Stimulated activated CD8-positive, alpha-beta memory T cell treated with anti-CD3 and anti-CD28 coated beads, Interleukin-15, amount 100 ng/mL, for 4 hours (primary cell): ENCODE measurements around the gene PFN4.
"Not testable (repeated sequence)": the region's sequence is repeated elsewhere in the genome, so short reads cannot be mapped to it uniquely, and the experiment has no call there.

Experiments used
- DNase-seq, 2 donors: peaks; one replicate each; pipeline ENCODE4 v3.0.0-alpha.2; 2020; ENCODE audit warnings: low read depth in 2 of 2

Gene PFN4, protein sequence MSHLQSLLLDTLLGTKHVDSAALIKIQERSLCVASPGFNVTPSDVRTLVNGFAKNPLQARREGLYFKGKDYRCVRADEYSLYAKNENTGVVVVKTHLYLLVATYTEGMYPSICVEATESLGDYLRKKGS

DNA sequence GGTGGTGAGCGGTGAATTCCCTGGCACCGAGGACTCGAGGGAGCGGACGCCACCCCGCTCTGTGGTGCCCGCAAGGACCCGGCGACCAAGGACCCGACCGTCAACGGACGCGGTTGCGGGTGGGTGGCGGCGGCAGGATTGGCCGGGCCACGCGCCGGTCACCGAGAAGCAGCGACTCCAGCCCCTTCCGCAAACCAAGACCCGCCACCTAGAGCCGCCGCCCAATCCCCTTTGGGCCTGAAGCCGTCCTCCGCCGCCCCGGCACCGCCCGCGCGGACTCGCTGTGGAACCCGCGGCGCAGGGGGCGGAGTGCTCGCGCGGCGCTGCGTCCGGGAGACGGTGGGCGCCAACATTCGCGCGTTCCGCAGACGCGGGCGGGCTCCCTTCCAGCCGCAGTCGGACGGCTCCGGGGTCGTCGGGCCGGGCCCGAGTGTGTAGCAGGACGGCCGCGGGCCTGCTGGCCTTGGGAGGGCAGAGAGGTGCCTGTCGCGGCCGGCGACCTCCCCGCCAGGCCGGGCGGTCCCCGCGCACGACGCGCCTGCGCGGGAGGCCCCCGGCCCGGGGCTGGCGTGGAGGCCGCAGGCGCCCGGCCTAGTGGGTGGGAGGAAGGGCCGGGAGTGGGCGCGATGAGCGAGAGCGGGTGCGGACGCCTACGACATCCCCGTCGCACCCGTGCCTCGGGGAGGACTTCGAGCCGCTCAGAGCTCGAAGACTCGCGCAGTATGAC, at the start of gene PFN4, which contains the start of gene FAM228B:
Gene PFN4, minus strand, starts transcription at position 140 of the 727 bp plus-strand sequence. CDS start 799 bp downstream, outside the sequence.
Gene FAM228B, plus strand, starts transcription at position 275 of the 727 bp plus-strand sequence. CDS start 893 bp downstream, outside the sequence.
- DNase-seq = peak; percentile 19 to 53

DNA sequence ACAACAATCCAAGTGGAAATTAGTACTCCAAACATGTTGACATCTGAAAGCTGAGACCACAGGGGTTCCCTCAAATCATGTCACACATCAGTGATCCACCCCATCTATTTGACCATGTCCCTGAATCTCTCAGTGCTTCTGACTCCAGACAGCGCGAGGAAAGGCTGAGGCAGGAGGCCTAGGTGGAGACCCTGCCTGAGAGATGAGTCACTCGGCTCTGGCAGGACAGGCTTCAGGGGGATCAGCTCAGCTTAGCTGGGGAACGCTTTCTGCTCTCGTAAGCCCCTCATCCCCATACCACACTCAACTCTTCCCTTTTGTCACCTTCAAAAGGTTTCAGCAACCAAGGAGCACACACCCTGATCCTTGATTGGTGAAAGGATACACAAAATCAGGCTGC, 45.9 kb upstream of the PFN4 start:
- DNase-seq = no peak

DNA sequence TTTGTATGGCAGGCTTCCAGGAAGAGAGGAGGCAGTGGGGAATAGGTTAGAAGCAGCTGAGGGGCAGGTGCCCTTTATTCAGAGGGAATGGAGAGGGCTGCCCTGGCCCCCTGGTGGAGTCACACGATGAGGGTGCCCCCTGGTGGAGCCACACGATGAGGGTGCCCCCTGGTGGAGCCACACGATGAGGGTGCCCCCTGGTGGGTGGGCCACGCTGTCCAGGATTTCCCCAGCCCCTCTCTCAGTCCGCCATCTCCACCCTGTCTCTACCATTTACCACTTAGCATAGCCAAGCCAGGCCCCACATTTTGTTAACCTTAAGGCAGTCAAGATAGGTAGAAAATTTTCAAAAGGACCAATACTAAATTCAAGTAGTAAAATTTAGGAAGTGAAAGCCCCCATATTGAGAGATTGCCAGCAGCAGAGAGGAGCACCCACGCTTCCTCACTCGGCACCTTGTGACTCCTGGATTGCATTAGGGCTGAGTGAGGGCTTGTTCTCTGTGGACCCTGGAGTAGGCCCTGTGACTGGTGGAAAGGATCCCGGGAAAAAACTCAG, 41.4 kb upstream of the PFN4 start:
- peak in 1 of 2 donors; percentile 5 for DNase-seq

DNA sequence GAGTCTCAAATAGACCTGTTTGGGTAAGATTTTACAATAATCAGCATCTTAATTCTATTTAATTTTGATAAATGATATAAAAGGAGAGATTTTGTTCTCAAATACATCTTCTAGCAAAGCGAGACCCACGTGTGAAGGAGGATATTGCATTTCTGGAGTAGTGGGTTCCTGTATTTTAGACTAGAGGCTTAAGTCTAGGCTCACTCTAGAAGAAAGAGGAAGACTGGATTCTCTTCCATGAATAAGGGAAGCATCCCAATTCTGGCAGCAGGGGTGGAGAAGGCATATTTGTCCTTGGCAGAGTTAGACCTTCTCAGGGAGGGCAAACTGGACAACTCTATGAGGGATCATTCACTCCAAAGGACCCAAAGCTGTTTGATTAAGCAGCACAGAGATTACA, 40.5 kb upstream of the PFN4 start:
- DNase-seq = no peak

DNA sequence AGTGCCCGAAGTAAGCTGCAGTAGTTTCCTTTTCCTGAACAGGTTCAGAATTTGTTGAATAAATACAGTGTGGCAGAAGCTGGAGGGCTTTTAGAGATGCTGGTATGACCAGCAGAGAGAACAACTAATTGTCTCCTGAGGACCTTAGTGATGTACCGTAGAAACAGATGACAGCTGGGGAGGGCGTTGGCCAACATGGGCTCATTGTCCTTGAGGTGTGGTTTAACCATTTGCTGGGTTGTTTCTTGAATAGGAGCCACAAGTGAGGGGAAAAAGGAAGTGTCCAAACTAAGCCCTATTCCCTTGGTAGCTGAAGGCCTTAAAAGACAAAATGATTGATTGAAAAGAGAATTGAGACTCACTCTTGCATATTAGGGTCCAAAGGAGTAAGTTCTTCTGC, 40.1 kb upstream of the PFN4 start:
- DNase-seq = no peak

DNA sequence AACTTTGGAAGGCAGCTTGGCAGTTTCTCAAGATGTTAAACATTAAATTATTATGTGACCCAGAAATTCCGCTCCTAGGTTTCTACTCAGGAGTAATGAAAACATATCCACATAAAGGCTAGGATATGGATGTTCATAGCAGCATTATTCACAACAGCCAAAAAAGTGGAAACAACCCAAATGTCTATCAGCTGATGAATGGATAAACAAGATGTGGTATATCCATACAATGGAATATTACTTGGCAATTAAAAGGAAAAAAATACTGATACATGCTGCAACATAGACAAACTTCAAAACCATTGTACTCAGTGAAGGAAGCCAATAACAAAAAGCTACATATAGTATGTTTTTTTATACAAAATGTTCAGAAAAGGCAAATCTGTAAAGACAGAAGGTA, 39.4 kb upstream of the PFN4 start:
- DNase-seq = no peak

DNA sequence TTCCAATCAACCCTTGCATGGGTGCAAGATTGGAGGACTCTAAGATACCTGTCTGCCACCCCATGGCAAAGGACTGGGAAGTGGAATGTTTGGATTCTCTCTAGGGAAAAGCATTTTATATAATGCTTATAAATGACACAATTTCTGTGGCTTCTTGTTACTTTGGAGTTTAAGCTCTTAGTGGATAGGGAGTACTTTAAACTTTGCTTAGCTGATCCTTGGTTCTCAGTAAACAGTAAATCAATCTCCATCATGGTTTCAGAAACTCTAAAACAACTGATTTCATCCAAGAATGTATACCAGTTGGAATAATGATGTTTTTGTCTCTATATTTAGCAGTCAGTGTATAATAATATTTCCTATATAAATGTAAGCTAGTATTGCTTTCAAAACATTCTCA, 37.6 kb upstream of the PFN4 start:
- DNase-seq = no peak

DNA sequence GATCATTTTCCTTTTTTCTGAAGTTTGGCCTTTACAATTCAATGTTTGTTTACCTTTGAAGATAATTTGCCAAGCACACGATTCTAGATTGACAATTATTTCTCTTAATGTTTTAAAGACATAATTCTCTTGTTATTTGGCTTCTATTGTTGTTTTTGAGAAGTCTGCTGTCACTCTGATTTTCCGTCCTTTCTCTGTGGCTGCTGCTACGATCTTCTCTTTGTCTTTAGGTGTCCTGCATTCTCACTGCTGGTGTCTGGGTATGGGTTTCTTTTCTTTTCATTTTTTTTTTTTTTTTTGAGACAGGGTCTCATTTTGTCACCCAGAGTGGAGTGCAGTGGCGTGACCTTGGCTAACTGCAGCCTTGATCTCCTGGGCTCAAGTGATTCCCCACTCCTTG, 36.6 kb upstream of the PFN4 start:
- no peak for DNase-seq

DNA sequence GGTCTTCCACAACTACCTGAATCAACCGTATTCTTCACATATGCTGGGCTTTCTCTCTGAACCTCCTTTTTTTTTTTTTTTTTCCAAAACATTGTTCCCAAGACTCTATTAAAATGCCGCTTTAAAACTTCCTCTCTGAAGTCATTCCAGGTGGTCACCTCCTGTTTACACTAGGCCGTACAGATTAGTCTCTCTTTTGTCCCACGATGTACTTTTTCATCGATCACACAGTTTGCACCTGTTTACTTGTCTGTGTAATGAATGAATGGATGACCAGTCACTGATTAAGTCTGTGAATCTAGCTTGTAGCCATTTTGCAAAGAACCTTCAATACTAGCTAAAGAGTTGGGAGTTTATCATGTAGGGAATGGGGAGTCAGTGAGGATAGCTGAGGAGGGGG, 35.0 kb upstream of the PFN4 start:
- no peak for DNase-seq

DNA sequence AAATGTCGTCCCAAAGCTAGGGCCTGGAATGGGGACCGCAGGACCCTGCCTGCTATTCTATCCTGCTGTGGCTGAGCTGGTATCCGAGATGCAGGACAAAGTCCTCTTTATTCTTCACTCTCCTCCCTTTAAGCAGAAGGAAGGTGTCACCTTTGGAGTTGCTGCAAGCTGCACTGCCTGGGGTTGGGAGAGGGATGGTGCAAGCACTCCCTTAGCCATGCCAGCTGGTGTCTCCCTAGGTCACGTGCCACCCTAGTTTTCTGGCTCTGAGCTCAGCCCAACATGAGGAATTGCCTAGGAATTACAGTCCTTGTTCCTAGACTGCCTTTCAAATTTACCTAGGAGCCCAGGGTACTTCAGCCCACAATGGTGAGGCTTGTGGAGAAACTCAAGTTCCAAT, 30.3 kb upstream of the PFN4 start:
- DNase-seq = no peak

DNA sequence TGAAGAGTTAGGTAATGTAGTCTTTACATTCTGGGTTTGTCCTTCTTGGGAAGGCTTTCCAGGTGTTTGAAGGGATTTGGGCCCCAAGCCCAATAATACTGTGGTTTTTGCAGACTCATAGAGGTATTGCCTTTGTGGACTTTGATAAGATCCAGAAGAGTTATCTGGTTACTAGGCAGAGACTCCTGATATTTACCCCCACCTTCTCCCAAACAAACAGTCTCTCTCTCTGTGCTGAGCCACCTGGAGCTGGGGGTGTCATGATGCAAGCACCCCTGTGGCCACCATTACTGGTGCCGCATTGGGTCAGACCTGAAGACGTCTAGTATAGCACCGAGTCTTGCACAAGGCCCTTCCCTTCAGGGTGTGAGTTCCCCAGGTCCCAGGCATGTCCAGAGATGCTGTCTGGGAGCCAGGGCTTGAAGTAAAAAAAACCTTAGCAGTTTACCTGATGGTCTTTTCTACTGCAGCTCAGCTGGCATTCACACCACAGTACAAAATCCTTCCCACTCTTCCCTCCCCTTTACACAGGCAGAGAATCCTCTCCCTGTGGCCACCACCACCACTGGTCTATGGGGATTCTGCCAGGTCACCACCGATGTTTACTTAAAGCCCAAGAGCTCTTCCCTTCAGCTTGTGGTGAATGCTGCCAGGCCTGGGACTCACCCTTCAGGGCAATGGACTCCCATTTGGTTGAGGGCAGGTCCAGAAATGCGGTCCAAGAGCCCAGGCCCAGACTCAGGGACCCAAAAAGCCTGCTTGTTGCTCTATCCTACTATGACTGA, 29.5 kb upstream of the PFN4 start:
- no peak for DNase-seq

DNA sequence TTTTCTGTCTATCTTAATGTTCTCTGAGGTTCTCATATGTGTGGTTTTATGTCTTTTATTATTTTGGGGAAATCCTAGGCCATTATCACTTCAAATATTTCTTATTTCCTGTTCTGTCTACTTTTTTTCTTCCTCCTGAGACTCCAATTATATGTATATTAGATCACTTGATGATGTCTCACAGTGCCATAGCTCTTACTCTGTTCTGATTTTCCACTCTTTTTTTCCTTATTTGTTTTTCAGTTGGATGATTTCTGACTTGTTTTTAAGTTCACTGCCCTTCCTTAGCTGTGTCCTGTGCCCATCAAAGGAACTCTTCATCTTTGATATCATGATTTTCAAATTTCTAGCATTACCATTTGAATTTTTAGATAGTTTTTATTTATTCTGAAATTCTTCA, 24.2 kb upstream of the PFN4 start:
- DNase-seq = no peak

DNA sequence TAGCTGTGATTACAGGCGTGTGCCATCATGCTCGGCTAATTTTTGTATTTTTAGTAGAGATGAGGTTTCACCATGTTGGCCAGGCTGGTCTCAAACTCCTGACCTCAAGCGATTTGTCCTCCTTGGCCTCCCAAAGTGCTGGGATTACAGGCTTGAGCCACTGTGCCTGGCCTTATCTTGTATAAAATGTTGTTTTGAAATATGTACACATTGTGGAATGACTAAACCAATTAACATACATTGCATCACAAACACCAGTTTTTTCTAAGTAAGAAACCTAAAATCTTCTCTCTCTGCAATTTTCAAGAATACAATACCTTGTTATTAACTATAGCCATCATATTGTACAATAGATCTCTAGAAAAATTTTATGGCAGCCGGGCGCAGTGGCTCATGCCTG, 17.2 kb upstream of the PFN4 start:
- DNase-seq = not testable (repeated sequence)

DNA sequence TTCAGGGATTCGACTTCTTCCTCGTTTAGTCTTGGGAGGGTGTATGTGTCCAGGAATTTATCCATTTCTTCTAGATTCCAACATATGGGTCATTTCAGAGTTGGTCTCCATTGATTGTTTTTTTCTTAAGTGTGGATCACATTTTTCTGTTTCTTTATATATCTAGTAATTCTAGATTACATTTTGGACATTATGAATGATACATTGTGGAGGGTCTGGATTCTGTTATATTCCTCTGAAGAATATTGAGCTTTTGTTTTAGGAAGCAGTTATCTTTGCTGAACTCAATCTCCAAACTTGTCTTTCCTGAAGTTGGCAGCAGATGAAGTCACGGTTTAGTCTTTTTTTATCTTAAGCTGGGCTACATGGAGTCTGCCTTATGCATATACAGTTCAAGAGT, 9.4 kb upstream of the PFN4 start:
- no peak for DNase-seq

DNA sequence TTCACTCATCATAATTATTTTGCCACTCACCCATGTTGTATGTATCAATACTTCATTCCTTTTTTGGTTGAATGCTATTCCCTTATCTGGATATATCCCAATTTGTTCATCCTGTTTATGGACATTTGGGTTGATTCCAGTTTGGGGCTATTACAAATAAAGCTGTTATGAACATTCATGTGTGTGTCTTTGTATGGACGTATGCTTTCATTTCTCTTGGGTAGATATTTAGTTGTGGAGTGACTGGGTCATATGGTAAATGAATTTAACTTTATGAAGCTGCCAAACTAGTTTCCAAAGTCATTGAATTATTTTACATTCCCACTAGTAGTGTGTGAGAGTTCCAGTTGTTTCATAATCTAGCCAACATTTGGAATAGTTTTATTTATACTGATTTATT, 2.8 kb upstream of the PFN4 start:
- no peak for DNase-seq

DNA sequence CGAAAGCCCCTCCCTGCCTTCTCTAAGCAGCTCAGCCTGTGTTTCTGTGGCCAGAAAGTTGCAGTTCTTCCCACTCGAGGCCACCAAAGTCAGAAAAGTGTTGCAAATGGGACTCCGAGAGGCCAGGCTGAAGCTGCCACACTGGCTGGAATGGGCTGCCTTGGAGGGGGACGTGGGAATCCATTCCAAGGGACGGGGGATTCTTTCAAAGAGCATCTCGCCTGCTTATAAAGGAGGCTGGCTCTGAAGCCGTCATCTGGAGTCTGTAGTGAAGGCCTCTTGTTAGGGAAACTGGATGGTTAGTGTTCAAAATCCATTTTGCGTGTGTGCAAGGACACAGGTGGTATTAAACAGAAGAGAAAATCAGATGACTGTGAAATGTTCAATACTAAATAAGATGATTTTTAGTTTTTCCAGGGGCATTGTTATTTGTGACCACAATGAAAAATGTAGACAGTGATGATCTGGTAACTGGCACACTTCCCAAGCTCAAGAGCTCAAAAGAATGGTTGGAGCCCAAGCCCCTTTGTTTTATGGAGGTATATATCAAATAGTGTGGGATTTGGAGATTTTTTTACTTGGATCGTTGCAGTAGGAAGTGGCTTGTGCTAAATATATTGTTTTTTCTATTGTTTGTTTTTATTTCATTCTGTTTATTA, 917 bp upstream of the PFN4 start:
- no peak for DNase-seq

DNA sequence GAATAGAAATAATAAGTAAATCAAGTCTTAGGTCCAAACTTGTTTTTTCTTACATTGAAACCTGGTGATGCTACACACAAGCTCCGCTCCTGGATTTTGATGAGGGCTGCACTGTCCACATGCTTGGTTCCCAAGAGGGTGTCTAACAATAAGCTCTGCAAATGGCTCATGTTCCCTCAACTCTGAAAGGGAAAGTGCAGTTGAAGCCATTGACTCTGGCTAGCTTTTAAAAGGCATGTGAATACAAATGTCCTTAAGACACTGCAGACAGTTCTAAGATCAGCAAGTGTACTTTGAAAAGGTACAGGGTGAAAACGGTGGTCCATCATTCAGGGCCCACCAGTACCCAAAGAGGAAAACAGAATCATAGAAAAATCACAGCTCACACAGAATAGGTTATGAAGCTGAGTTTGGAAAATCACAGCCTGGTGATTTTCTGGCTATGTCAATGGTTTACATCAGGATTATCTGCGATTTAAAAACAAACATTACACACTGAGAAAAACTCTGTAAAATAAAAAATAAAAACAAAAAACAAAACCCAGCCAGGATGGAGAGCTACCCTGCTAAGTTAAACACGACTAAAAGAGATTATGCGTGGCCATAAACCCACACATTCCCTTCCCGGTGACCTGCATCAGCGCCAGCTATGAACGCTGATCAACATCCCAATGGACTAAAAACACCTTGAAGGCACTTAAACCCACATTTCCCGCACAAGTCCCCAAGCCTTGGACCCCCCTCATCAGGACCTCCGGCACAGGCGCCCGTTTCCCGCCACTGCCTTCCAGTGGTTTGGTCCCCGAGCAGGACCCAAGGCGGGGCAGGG, 554 bp downstream of the PFN4 start:
- DNase-seq = no peak

DNA sequence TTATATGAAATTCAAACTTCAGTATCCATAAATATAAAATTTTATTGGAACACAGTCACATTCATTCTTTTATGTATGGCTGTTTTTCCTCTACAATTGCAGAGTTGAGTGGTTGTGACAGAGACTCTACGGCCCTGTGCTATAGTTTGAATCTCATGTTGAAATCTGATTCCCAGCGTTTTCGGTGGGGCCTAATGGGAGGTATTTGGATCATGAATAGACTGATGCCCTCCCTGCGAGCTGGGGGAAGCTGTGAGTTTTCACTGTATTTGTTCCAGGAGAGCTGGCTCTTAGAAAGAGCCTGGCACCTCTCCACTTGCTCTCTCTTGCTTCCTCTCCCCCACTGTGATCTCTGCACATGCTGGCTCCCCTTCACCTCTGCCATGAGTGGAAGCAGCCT, 1.7 kb downstream of the PFN4 start:
- no peak for DNase-seq

DNA sequence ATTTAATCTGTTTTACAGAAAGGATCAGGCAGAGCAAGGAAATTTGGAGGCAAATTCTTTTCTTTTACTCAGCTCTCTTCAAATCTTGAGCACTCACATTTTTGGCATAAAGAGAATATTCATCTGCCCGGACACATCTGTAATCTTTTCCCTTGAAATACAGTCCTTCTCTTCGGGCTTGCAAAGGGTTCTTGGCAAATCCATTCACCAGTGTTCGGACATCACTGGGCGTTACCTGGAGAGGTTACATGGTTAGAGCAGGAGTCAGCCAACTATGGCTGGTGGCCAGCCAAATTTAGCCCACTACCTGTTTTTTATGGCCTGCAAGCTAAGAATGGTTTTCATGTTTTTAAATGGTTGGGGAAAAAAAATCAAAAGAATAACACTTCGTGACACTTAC, 2.1 kb downstream of the PFN4 start:
- DNase-seq = no peak

DNA sequence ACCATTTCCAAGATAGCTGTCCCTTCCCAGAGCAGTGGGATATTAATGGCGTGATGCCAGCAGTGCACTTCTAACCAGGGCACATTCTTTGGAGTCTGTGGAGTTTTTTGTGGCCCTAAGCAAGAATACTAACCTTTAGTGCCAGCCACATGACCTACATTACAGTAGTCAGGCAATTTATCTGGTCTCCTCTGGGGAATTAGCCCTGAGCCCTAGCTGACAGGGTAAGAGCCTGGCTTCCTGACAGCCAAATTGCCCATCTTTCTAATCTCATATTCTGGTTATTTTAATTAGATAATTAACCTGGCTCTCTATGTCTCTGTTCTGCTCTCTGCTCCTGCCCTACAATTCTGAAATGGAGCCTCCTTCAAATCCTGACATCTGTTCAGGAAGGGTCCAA, 5.2 kb downstream of the PFN4 start:
- DNase-seq = no peak

DNA sequence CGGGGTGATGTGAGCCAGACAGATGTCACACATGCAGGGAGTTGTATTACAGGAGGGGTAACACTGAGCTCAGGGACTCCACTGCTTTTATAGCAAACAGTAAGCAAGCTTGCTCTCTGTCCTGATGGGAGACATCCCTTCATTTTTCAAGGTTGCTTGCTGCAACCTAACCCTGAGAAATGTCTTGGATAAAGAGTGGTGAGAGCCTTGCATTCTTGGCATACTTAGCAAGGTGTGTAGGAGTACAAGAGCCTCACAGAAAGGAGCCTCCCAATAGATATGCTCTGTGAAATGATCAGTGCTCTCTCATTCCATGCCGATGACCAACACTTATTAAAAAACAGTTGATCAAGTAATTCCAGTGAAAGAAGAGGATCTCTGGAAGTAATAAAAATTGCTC, 8.1 kb downstream of the PFN4 start:
- DNase-seq = no peak
